ENCODE data around the gene TMEM130.

GRCh38 chr7:98802781-98803110 is 67.1 kb downstream of the TMEM130 start:
- no peak for TF ChIP-seq POLR2A (IDR thresholded peaks at IDR 0.05; ENCODE audit: low read depth, low read length)
- TF ChIP-seq TAF1 (IDR thresholded peaks at IDR 0.05; ENCODE audit: low read depth, low read length), result no peak
- TF ChIP-seq POLR2AphosphoS5 (IDR thresholded peaks at IDR 0.05; ENCODE audit: low read depth, low read length), result no peak

Measured in GM12891 (cell line).